Neuron (in vitro differentiated cells): ENCODE results near the gene PSORS1C2.

Experiments
- H2AFZ ChIP-seq: one replicate; pipeline ENCODE4 v1.6.1; 2013; ENCODE audit warnings: low read depth, mild to moderate bottlenecking, inconsistent platforms, low read length, moderate library complexity
- H3K27me3 ChIP-seq: one replicate; pipeline ENCODE4 v1.6.1; 2013; ENCODE audit warnings: low read length; ENCODE audit not compliant: insufficient read depth
- H3K36me3 ChIP-seq: one replicate; pipeline ENCODE4 v1.6.1; 2013; ENCODE audit warnings: low read length; ENCODE audit not compliant: insufficient read depth
- H3K4me1 ChIP-seq: one replicate; pipeline ENCODE4 v1.6.1; 2013; ENCODE audit warnings: low read length; ENCODE audit not compliant: insufficient read depth
- H3K4me3 ChIP-seq: 2 replicates; pipeline ENCODE4 v1.5.1; 2013; ENCODE audit warnings: mild to moderate bottlenecking, low read length, moderate library complexity
- H3K9me3 ChIP-seq: one replicate; pipeline ENCODE4 v1.6.1; 2013; ENCODE audit warnings: low read length

Gene PSORS1C2

DNA sequence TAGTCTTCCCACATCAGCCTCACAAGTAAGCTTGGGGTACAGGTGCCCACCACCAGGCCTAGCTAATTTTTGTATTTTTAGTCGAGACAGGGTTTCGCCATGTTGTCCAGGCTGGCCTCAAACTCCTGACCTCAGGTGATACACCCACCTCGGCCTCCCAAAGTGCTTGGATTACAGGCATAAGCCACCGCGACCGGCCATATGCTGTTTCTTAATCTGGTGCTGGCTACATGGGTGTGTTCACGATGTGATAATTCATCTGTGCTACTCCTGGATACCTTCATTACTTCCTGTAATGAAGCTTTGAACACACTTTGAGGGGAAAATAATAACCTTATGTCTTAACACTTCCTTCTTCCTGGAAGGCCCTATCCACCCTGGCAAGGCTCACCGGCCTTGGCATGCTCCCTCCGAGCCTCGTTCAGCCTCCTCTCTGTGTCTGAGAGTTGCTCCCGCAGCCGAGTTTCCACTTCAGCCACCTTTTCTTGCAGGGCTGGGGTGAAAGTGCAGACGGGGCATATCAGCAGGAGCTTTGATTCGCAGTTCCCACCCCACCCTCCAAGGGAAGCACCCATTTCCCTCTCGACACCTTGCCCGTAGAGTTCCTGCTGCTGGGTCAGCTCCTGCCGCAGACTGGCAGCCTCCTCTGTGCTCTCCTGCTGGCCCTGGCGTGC, 5.6 kb upstream of the PSORS1C2 start:
- no peaks in the 10 kb centered on the region for H3K9me3 ChIP-seq
- H3K27me3 ChIP-seq: no peaks in the 10 kb centered on the region
- H2AFZ ChIP-seq: no peak overlapping the region
- no peak overlapping the region for H3K4me3 ChIP-seq
- H3K4me1 ChIP-seq: no peaks in the 10 kb centered on the region
- peaks cover 21% of the 10 kb centered on the region for H3K36me3 ChIP-seq

DNA sequence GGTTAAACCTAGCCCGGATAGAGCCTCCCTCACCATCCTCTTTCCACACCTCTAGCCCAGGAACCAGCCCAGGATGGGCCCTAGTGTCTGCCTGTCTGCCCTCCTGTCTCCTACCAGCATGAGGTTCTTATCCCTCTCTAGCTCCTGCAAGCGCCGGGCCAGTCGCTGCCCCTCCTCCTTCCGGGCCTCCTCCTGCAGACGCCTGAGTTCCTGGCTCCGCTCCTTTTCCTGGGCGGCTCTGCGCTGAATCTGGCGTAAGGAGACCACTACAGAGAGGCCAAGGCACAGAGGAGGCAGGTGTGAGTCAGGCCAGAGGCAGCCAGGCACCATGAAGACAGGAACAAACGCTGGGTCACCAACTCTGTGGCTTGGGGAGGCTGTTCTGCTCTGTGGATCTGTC, 4.3 kb upstream of the PSORS1C2 start:
- no peak overlapping the region for H2AFZ ChIP-seq

DNA sequence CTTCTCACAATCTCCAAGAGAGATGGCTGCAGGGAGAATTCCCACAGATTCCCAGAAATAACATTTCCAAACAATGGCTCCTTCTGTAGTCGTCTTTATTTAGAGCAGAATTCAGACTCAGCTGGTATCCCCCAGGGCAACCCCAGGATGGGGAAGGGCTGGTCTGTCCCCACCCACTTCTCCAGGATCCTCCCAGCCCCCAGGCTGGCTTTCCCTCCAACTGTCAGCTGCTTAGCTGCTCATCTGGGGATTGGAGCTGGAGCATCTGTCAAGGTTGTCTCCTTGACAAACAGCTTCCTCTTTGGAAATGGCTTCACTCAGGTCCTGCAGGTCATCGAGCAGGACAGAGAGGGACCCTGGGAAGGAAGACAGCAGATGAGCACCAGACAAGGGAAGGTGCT, 3.5 kb upstream of the PSORS1C2 start:
- Histone ChIP-seq H3K9me3 (no peaks in the 10 kb centered on the region), H2AFZ (no peak overlapping the region), H3K4me1 (no peaks in the 10 kb centered on the region), H3K4me3 (no peak overlapping the region), H3K36me3 (peaks cover 21% of the 10 kb centered on the region), H3K27me3 (no peaks in the 10 kb centered on the region)

More for the DNA sequence above, 4.3 kb upstream of the PSORS1C2 start:
- H3K27me3 ChIP-seq: no peaks in the 10 kb centered on the region
- H3K4me3 ChIP-seq: no peak overlapping the region
- H3K4me1 ChIP-seq: no peaks in the 10 kb centered on the region
- H3K36me3 ChIP-seq: peaks cover 21% of the 10 kb centered on the region
- H3K9me3 ChIP-seq: no peaks in the 10 kb centered on the region

DNA sequence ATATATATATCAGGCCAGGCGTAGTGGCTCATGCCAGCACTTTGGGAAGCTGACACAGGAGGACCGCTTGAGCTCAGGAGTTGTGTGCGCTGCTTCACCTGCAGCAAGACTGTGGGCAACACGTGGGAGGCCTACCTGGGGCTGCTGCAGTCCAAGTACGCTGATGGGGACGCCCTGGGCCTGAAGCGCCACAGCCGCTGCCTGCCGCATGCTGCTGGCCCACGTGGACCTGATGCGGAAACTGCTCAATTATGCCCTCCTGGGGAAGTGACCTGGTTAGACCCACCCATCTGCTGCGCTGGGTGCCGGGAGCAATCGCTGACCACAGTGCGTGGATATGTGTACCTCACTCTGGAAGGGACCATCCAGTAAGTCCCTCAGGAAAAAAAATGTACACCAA, 1.8 kb upstream of the PSORS1C2 start:
- peaks cover 21% of the 10 kb centered on the region for H3K36me3 ChIP-seq
- no peak overlapping the region for H3K4me3 ChIP-seq
- no peak overlapping the region for H2AFZ ChIP-seq
- H3K27me3 ChIP-seq: no peaks in the 10 kb centered on the region
- no peaks in the 10 kb centered on the region for H3K4me1 ChIP-seq
- no peaks in the 10 kb centered on the region for H3K9me3 ChIP-seq

DNA sequence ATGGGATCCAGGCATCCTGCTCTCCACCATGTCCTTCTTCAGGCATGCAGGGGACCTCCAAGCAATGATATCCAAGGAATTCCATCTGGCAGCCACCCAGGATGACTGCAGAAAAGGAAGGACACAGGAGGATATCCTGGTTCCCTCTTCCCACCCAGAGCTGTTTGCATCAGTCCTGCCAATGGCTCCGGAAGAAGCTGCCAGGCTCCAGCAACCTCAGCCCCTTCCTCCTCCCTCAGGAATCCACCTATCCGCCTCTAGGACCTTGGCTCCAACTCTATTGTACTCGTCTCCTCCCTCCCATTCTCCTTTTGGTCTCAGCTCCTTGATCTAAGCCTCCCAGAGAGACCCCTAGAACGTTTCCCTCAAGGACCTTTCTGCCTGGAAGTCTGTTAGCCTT, 733 bp upstream of the PSORS1C2 start:
- H2AFZ ChIP-seq: no peak overlapping the region
- H3K4me1 ChIP-seq: no peaks in the 10 kb centered on the region
- H3K27me3 ChIP-seq: no peaks in the 10 kb centered on the region
- no peak overlapping the region for H3K4me3 ChIP-seq
- no peaks in the 10 kb centered on the region for H3K9me3 ChIP-seq
- H3K36me3 ChIP-seq: peaks cover 16% of the 10 kb centered on the region

DNA sequence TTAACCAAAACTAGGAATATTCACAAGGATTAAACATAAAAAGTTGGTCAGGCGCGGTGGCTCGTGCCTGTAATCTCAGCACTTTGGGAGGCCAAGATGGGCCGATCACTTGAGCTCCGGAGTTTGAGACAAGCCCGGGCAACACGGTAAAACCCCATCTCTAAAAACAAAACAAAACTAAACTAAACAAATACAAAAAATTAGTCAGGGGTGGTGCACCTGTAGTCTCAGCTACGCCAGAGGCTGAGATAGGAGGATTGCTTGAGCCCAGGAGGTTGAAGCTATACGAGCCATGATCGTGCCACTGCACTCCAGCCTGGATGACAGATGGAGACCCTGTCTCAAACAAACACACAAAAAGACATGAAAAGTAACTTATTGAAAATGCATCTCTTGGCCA, 3.2 kb downstream of the PSORS1C2 start:
- no peaks in the 10 kb centered on the region for H3K9me3 ChIP-seq

DNA sequence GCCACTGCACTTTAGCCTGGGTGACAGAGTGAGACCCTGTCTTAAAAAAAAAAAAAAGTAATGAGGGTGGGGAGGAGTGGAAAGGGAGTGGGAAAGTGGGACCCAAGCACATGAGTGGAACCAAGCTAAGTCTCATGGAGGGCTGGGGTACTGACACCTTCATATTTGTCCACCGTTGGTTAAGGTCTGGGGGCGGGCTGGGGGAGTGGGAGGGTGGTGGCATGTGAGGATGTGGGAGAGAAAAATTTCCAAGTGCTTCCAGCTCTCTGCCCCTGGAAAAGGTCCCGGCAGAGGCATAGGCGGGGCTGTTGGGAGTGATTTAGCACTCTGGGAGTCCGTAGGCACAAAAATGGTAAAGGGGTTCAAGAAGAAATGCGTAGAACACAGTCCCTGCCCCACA, 6.1 kb downstream of the PSORS1C2 start:
- Histone ChIP-seq H3K36me3 (no peaks in the 10 kb centered on the region), H3K4me1 (no peaks in the 10 kb centered on the region), H3K9me3 (no peaks in the 10 kb centered on the region), H3K27me3 (peaks cover 3% of the 10 kb centered on the region), H2AFZ (no peak overlapping the region), H3K4me3 (no peak overlapping the region)

More for the DNA sequence above, 3.2 kb downstream of the PSORS1C2 start:
- Histone ChIP-seq H3K4me1 (no peaks in the 10 kb centered on the region), H3K27me3 (no peaks in the 10 kb centered on the region), H3K4me3 (no peak overlapping the region), H3K36me3 (no peaks in the 10 kb centered on the region), H2AFZ (no peak overlapping the region)

DNA sequence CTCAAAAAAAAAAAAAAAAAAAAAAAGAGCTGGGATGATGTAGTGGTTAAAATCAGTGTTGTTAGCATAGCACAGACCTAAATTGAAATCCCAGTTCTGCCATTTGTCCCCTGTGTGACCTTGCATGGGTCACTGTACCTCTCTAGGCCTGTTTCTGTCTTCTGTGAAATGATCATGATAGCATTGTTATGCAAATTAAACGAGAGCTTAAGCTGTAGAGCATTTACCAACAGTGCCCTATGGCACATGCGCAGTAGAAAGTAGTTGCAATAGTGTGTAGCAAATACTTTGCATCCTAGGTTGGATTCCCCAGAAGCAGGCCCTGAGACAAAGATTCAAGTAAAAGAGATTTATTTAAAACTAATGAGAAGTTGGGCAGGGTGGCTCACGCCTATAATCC, 7.3 kb downstream of the PSORS1C2 start:
- no peaks in the 10 kb centered on the region for H3K36me3 ChIP-seq
- peaks cover 6% of the 10 kb centered on the region for H3K27me3 ChIP-seq
- no peaks in the 10 kb centered on the region for H3K4me1 ChIP-seq
- no peak overlapping the region for H2AFZ ChIP-seq
- H3K9me3 ChIP-seq: no peaks in the 10 kb centered on the region
- no peak overlapping the region for H3K4me3 ChIP-seq

DNA sequence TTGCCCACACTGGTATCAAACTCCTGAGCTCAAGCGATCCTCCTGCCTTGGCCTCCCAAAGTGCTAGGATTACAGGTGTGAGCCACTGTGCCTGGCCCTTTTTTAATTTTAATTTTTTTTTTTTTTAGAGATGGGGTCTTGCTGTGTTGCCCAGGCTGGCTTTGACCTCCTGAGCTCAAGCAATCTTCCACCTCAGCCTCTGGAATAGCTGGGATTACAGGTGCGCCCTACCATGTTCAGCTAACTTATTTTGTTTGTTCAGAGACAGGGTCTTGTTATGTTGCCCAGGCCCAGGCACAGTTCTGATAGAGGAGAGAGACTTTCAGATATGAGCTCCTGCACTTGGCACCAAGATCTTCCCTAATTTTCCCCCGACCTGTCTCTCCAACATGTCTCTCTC, 8.1 kb downstream of the PSORS1C2 start:
- H3K36me3 ChIP-seq: no peaks in the 10 kb centered on the region
- H3K4me1 ChIP-seq: no peaks in the 10 kb centered on the region
- H2AFZ ChIP-seq: no peak overlapping the region
- peaks cover 10% of the 10 kb centered on the region for H3K27me3 ChIP-seq
- no peaks in the 10 kb centered on the region for H3K9me3 ChIP-seq
- no peak overlapping the region for H3K4me3 ChIP-seq

DNA sequence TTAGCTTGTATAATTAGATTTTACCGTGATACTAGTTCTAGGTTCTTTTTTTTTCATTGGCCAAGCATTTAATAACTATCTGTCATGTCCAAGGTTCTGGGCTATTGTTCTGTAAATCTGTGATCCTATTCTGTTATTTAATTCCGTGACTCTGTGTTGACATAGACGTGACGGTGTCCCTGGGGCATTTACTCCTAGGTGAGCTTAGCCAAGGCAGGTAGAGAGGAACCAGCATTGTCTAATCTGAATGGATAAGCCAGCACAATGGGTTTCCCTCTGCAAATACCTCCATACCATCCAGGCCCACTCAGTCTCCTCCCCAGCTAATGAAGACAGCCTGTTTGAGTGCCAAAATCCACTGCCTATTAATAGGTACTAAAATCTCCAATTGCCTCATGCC, 9.7 kb downstream of the PSORS1C2 start:
- H3K9me3 ChIP-seq: no peaks in the 10 kb centered on the region
- H2AFZ ChIP-seq: no peak overlapping the region
- H3K4me1 ChIP-seq: no peaks in the 10 kb centered on the region
- H3K4me3 ChIP-seq: no peak overlapping the region
- H3K27me3 ChIP-seq: peaks cover 13% of the 10 kb centered on the region
- H3K36me3 ChIP-seq: no peaks in the 10 kb centered on the region

DNA sequence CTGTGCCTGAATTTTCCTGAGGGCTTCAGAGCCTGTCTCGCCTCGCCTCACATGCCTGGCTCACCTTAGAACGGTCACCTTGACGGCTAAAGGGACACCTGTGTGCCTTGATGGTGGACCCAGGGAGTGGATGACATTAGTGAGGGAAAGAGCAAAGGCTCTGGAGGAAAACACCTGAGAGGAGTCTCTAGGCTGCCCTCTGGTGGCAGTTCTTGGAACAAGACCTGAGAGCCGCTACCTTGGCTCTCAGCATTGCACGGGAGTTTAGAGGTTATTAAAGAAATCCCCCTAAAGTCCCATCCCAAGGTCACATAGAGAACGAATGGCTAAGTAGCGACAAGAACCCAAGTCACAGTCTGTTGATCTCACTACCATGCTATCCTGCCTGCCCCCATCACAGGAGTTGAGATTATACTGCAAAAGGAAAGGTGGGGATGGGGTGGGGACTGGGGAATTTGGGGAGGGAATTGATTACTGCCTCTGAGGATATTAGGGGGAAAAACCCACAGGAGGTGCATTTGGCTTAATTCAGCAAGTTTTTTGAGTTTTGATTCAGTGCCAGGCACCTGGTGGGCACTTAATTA, 10.7 kb downstream of the PSORS1C2 start:
- H3K27me3 ChIP-seq: peaks cover 13% of the 10 kb centered on the region
- no peaks in the 10 kb centered on the region for H3K9me3 ChIP-seq
- H3K4me3 ChIP-seq: no peak overlapping the region
- H3K4me1 ChIP-seq: no peaks in the 10 kb centered on the region
- no peaks in the 10 kb centered on the region for H3K36me3 ChIP-seq
- H2AFZ ChIP-seq: no peak overlapping the region

DNA sequence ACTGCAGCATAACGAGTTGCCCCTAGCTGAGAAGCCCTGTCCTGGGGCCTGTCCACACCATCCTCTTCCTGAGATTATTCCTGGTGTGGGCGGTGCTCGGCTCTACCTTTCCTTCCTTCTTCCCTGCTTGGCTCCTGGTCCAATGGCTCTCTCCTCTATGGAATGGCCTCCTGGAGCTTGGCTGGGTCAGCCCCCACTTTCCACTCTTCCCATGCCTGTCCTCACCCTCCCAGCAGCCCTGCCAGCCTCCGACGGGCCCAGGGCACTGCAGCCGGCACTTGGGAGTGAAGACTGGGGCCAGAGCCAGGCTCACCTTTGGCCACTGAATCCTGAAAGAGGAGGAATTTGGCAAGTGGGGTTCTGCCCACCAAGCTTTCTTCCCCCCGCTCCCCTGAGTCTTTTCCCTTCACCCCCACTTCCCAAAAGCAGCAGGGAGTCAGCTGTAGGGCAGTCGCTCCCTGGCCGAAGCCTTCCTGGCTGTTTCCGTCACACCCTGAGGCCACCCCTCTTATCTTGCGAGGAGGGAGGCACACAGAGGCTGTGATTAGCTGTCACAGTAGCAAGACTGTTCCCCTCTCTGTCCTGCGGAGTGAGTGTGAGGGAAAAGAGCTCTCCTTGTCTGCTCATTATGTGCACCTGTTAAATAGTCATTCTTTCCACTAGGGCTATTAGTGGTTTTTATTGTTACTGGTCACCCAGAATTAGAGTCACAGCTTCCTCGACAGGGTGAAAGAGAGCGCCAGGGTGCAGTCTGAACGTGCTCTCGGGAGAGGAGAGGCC, 12.3 kb downstream of the PSORS1C2 start:
- peaks cover 17% of the 10 kb centered on the region for H3K27me3 ChIP-seq
- no peaks in the 10 kb centered on the region for H3K9me3 ChIP-seq
- H3K36me3 ChIP-seq: no peaks in the 10 kb centered on the region
- H2AFZ ChIP-seq: no peak overlapping the region
- H3K4me1 ChIP-seq: no peaks in the 10 kb centered on the region
- no peak overlapping the region for H3K4me3 ChIP-seq

DNA sequence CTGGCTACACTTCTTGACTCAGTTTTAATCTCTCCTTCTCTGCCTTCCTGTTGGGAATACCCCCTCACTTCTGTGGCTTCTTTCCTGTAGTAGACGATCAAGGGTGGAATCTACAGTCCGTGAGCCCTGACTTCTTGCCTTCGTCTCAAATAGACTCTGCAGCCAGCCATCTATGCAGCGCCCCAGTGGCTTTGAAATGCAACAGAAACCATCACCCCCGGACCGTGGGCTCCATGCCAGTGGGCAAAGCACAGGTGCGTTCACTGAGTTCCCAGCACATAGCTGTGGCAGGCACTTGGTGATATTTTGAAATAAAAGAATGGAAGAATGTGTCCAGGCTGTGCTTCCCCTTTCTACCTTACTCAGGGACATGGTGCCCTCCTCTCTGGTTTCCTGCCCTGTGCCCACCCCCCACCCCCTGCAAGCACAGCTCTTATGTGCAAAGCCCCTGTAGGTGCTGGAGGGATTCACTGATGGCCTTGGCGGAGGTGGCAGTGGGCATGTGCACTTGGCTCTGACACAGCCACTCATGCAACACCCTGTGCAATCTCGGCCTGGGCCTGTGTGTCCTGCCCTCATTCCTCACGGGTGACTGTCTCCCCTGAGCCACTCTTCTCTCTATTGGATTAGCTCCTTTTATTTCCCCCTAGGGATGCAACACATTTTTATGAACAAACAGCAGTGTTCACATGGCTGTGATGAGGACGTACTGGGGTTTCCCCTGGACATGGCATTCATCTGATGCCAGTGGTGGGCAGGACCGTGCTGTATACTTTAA, 13.1 kb downstream of the PSORS1C2 start:
- H2AFZ ChIP-seq: no peak overlapping the region
- no peaks in the 10 kb centered on the region for H3K9me3 ChIP-seq
- no peaks in the 10 kb centered on the region for H3K4me1 ChIP-seq
- H3K27me3 ChIP-seq: peaks cover 17% of the 10 kb centered on the region
- no peak overlapping the region for H3K4me3 ChIP-seq
- no peaks in the 10 kb centered on the region for H3K36me3 ChIP-seq
